SK-N-SH treated with all-trans-retinoic acid at 6 μM for 48 hours (cell line): Measurements from ENCODE around the gene MROH7.

Source experiments
- ATAC-seq: fragments of 200-7000 bp; cut with Tn5 transposase; 3 replicates; pipeline ENCODE4 v1.9.1; 2020; ENCODE audit warnings: mild to moderate bottlenecking, moderate library complexity
- ARNTL ChIP-seq: fragments of 450-650 bp; formaldehyde crosslinking; IDR thresholded peaks from 2 replicates; pipeline ENCODE4 v1.5.0; 2020; ENCODE audit warnings: low read depth, mild to moderate bottlenecking, moderate library complexity, borderline replicate concordance
- BACH2 ChIP-seq: fragments of 250-450 bp; sonication (Bioruptor Pico); IDR thresholded peaks from 2 replicates; pipeline ENCODE4 v1.9.0; 2021; ENCODE audit warnings: mild to moderate bottlenecking, borderline replicate concordance
- CREB5 ChIP-seq: fragments of 250-450 bp; sonication (Bioruptor Pico); IDR thresholded peaks from 2 replicates; pipeline ENCODE4 v1.5.1; 2020; ENCODE audit warnings: low read depth, mild to moderate bottlenecking, moderate library complexity
- CSDC2 ChIP-seq: fragments of 250-450 bp; sonication (Bioruptor Pico); IDR thresholded peaks from 2 replicates; pipeline ENCODE4 v1.5.0; 2020; ENCODE audit warnings: mild to moderate bottlenecking, moderate library complexity
- ESRRG ChIP-seq: fragments of 250-450 bp; sonication (Bioruptor Pico); IDR thresholded peaks from 2 replicates; pipeline ENCODE4 v1.6.1; 2021; ENCODE audit warnings: mild to moderate bottlenecking
- GLIS3 ChIP-seq: fragments of 250-450 bp; sonication (Bioruptor Pico); IDR thresholded peaks from 2 replicates; pipeline ENCODE4 v1.5.0; 2020; ENCODE audit warnings: mild to moderate bottlenecking, moderate library complexity
- ISL1 ChIP-seq: fragments of 250-450 bp; sonication (Bioruptor Pico); IDR thresholded peaks from 2 replicates; pipeline ENCODE4 v2.1.2; 2022; ENCODE audit warnings: mild to moderate bottlenecking, moderate library complexity
- OSR1 ChIP-seq: fragments of 250-450 bp; sonication (Bioruptor Pico); IDR thresholded peaks from 2 replicates; pipeline ENCODE4 v1.8.0; 2022; ENCODE audit warnings: moderate library complexity, mild to moderate bottlenecking, inconsistent platforms
- POU6F1 ChIP-seq: fragments of 250-450 bp; sonication (Bioruptor Pico); IDR thresholded peaks from 2 replicates; pipeline ENCODE4 v1.8.0; 2021; ENCODE audit warnings: low read depth, mild to moderate bottlenecking, moderate library complexity, borderline replicate concordance
- PPARA ChIP-seq: fragments of 250-450 bp; sonication (Bioruptor Pico); IDR thresholded peaks from 2 replicates; pipeline ENCODE4 v1.5.0; 2020; ENCODE audit warnings: mild to moderate bottlenecking, borderline replicate concordance
- RARB ChIP-seq: fragments of 250-450 bp; sonication (Bioruptor Pico); IDR thresholded peaks from 2 replicates; pipeline ENCODE4 v1.8.0; 2021; ENCODE audit warnings: mild to moderate bottlenecking, moderate library complexity
- SNAI2 ChIP-seq: fragments of 250-450 bp; sonication (Bioruptor Pico); IDR thresholded peaks from 2 replicates; pipeline ENCODE4 v1.5.0; 2020; ENCODE audit warnings: mild to moderate bottlenecking, moderate library complexity
- TCF4 ChIP-seq: fragments of 250-450 bp; sonication (Bioruptor Pico); IDR thresholded peaks from 2 replicates; pipeline ENCODE4 v1.8.0; 2021; ENCODE audit warnings: mild to moderate bottlenecking, moderate library complexity, borderline replicate concordance
- TOX ChIP-seq: fragments of 250-450 bp; sonication (Bioruptor Pico); IDR thresholded peaks from 2 replicates; pipeline ENCODE4 v1.8.0; 2021; ENCODE audit warnings: mild to moderate bottlenecking, moderate library complexity, borderline replicate concordance
- ZC3H10 ChIP-seq: fragments of 250-450 bp; sonication (Bioruptor Pico); IDR thresholded peaks from 2 replicates; pipeline ENCODE4 v1.5.1; 2021; ENCODE audit warnings: mild to moderate bottlenecking, moderate library complexity
- ZFP3 ChIP-seq: fragments of 250-450 bp; sonication (Bioruptor Pico); IDR thresholded peaks from 2 replicates; pipeline ENCODE4 v1.5.0; 2020; ENCODE audit warnings: mild to moderate bottlenecking, moderate library complexity
- ZFP30 ChIP-seq: fragments of 450-650 bp; formaldehyde crosslinking; IDR thresholded peaks from 2 replicates; pipeline ENCODE4 v1.5.0; 2022; ENCODE audit warnings: mild to moderate bottlenecking, moderate library complexity
- ZNF565 ChIP-seq: fragments of 450-650 bp; formaldehyde crosslinking; conservative IDR thresholded peaks from 2 replicates; pipeline ENCODE4 v1.5.0; 2020; ENCODE audit warnings: low read depth, mild to moderate bottlenecking, moderate library complexity
- ZNF70 ChIP-seq: fragments of 450-650 bp; formaldehyde crosslinking; IDR thresholded peaks from 2 replicates; pipeline ENCODE4 v1.5.0; 2020; ENCODE audit warnings: mild to moderate bottlenecking, moderate library complexity
- ZNF8 ChIP-seq: fragments of 450-650 bp; formaldehyde crosslinking; IDR thresholded peaks from 2 replicates; pipeline ENCODE4 v1.5.0; 2020; ENCODE audit warnings: mild to moderate bottlenecking, moderate library complexity
- TF ChIP-seq, protein P1 (sequence below): fragments of 250-450 bp; sonication (Bioruptor Pico); IDR thresholded peaks from 2 replicates; pipeline ENCODE4 v1.8.0; 2020; ENCODE audit warnings: mild to moderate bottlenecking, moderate library complexity, borderline replicate concordance
- TF ChIP-seq, protein P2 (sequence below): fragments of 250-450 bp; sonication (Bioruptor Pico); IDR thresholded peaks from 2 replicates; pipeline ENCODE4 v1.5.0; 2020; ENCODE audit warnings: mild to moderate bottlenecking, moderate library complexity

The MROH7 gene

GRCh38 chr1:54594463-54594862, 47.1 kb upstream of the MROH7 start (continued):
- TF ChIP-seq TCF4 (CRISPR knock-in tag), result no peak

DNA sequence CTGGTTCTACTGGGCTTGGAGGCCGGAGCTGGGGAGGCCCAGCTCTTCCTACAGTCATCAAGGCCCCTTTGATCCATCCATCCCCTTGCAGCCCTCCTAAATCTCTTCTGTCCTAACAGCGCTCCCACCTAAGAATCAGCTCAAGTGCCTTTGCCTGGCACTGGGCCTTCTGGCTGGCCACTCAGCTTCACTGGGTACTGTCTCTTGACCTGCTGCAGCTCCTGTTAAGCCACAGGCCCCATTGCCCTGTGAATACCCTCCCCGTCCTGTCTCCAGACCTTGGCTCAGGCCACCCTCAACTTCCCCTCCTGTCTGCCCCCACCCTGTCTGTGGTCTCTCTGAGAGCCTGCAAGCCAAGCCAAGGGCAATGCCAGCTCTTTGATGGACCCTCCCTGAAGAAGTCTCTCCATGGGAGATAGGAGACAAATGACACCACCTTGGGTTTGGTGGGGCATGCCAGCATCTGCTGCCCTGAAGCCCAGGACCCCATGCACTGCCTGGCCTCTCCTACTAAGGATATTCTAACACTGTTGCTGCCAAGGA, 45.6 kb upstream of the MROH7 start:
- ATAC-seq, result no peak
- TF ChIP-seq, protein P1, sequence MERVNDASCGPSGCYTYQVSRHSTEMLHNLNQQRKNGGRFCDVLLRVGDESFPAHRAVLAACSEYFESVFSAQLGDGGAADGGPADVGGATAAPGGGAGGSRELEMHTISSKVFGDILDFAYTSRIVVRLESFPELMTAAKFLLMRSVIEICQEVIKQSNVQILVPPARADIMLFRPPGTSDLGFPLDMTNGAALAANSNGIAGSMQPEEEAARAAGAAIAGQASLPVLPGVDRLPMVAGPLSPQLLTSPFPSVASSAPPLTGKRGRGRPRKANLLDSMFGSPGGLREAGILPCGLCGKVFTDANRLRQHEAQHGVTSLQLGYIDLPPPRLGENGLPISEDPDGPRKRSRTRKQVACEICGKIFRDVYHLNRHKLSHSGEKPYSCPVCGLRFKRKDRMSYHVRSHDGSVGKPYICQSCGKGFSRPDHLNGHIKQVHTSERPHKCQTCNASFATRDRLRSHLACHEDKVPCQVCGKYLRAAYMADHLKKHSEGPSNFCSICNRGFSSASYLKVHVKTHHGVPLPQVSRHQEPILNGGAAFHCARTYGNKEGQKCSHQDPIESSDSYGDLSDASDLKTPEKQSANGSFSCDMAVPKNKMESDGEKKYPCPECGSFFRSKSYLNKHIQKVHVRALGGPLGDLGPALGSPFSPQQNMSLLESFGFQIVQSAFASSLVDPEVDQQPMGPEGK (CRISPR knock-in tag), result no peak
- TF ChIP-seq GLIS3 (CRISPR knock-in tag) (no peak), ZNF70 (CRISPR knock-in tag) (no peak), TOX (CRISPR knock-in tag) (no peak), ARNTL (CRISPR knock-in tag) (no peak), POU6F1 (CRISPR knock-in tag) (no peak), SNAI2 (no peak), CSDC2 (CRISPR knock-in tag) (no peak), CREB5 (CRISPR knock-in tag) (no peak), ISL1 (CRISPR knock-in tag) (no peak), ZNF8 (CRISPR knock-in tag) (no peak), RARB (no peak)
- TF ChIP-seq, protein P2, sequence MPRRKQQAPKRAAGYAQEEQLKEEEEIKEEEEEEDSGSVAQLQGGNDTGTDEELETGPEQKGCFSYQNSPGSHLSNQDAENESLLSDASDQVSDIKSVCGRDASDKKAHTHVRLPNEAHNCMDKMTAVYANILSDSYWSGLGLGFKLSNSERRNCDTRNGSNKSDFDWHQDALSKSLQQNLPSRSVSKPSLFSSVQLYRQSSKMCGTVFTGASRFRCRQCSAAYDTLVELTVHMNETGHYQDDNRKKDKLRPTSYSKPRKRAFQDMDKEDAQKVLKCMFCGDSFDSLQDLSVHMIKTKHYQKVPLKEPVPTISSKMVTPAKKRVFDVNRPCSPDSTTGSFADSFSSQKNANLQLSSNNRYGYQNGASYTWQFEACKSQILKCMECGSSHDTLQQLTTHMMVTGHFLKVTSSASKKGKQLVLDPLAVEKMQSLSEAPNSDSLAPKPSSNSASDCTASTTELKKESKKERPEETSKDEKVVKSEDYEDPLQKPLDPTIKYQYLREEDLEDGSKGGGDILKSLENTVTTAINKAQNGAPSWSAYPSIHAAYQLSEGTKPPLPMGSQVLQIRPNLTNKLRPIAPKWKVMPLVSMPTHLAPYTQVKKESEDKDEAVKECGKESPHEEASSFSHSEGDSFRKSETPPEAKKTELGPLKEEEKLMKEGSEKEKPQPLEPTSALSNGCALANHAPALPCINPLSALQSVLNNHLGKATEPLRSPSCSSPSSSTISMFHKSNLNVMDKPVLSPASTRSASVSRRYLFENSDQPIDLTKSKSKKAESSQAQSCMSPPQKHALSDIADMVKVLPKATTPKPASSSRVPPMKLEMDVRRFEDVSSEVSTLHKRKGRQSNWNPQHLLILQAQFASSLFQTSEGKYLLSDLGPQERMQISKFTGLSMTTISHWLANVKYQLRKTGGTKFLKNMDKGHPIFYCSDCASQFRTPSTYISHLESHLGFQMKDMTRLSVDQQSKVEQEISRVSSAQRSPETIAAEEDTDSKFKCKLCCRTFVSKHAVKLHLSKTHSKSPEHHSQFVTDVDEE (CRISPR knock-in tag), result no peak
- TF ChIP-seq, all 23 proteins: peak for 0

DNA sequence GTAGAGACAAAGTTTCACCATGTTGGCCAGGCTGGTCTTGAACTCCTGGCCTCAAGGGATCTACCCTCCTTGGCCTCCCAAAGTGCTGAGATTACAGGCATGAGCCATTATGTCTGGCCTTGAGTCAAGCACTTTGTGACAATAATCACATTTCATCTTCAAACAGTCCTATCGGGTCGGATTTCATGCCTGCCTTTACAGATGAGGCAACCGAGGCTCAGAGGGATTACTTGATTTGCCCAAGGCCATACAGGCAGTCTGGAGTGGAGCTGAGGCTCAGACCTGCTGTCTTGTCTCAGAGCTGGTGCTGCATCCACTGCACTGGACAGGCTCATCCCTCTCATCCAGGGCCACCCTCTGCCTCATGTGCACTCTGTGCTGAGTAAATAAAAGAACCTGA, 44.8 kb upstream of the MROH7 start:
- no peak for ATAC-seq
- TF ChIP-seq SNAI2 (no peak), ZNF565 (CRISPR knock-in tag) (no peak), ESRRG (CRISPR knock-in tag) (no peak), ZFP30 (CRISPR knock-in tag) (no peak), POU6F1 (CRISPR knock-in tag) (no peak), ARNTL (CRISPR knock-in tag) (no peak), ZNF70 (CRISPR knock-in tag) (no peak), TOX (CRISPR knock-in tag) (no peak), BACH2 (no peak), ZNF8 (CRISPR knock-in tag) (no peak), GLIS3 (CRISPR knock-in tag) (no peak), TCF4 (CRISPR knock-in tag) (no peak), ZC3H10 (CRISPR knock-in tag) (no peak), CSDC2 (CRISPR knock-in tag) (no peak), PPARA (CRISPR knock-in tag) (no peak), ZFP3 (CRISPR knock-in tag) (no peak), ISL1 (CRISPR knock-in tag) (no peak), OSR1 (no peak)
- TF ChIP-seq, protein P1 (CRISPR knock-in tag), result no peak
- TF ChIP-seq, protein P2 (CRISPR knock-in tag), result no peak
